CD8-positive, alpha-beta memory T cell (primary cell): ENCODE results near the gene FKBP7. TPM values are rescaled to one million over a fixed set of nuclear protein-coding genes. Genes with fewer than 3 reads are reported as not detected.

Experiments
- CTCF ChIA-PET: fragments of 350-600 bp; sonication (Branson Sonifier 250); formaldehyde crosslinking; loops from one replicate; lab custom pipeline; 2021; ENCODE audit warnings: antibody characterized with exemption; lab: Charles Lee
- POLR2A ChIA-PET: fragments of 350-600 bp; sonication (Branson Sonifier 250); formaldehyde crosslinking; loops from one replicate; lab custom pipeline; 2021; ENCODE audit warnings: antibody characterized with exemption; lab: Charles Lee
- DNase-seq, 5 donors: peaks; one replicate each; pipeline versions ENCODE4 v3.0.0 to v3.0.0-alpha.2; 2020 to 2022; ENCODE audit warnings: mixed read lengths in 1 of 5
- H3K27ac ChIP-seq: one replicate; pipeline ENCODE4 v1.7.0; 2013; ENCODE audit warnings: low read depth, mild to moderate bottlenecking, low read length, moderate library complexity
- H3K27me3 ChIP-seq: 2 replicates; pipeline ENCODE4 v1.7.0; 2013; ENCODE audit warnings: low read length, mild to moderate bottlenecking; ENCODE audit not compliant: insufficient read depth, poor library complexity, severe bottlenecking
- H3K36me3 ChIP-seq: 2 replicates; pipeline ENCODE4 v1.7.0; 2013; ENCODE audit warnings: mild to moderate bottlenecking, low read length, moderate library complexity; ENCODE audit not compliant: insufficient read depth
- H3K4me1 ChIP-seq: 2 replicates; pipeline ENCODE4 v1.7.0; 2013; ENCODE audit warnings: mild to moderate bottlenecking, low read length, moderate library complexity; ENCODE audit not compliant: insufficient read depth
- H3K4me3 ChIP-seq: 2 replicates; pipeline ENCODE4 v1.7.0; 2013; ENCODE audit warnings: mild to moderate bottlenecking, low read length
- H3K9me3 ChIP-seq: 2 replicates; pipeline ENCODE4 v1.7.0; 2013; ENCODE audit warnings: mild to moderate bottlenecking, low read length
- H3K27ac Mint-ChIP-seq, 8 donors: one replicate each; pipeline ENCODE4 v1.8.0; 2020 to 2021; ENCODE audit warnings: mixed read lengths in 8 of 8, mild to moderate bottlenecking in 6 of 8, inconsistent platforms in 3 of 8, moderate library complexity in 3 of 8
- H3K27me3 Mint-ChIP-seq, 2 donors: one replicate each; pipeline ENCODE4 v1.8.0; 2020 to 2021; ENCODE audit warnings: mixed read lengths in 2 of 2, mild to moderate bottlenecking in 1 of 2, moderate library complexity in 1 of 2
- H3K36me3 Mint-ChIP-seq, 3 donors: one replicate each; pipeline ENCODE4 v1.8.0; 2020 to 2021; ENCODE audit warnings: mixed read lengths in 3 of 3, inconsistent platforms in 1 of 3, mild to moderate bottlenecking in 1 of 3
- H3K4me1 Mint-ChIP-seq, 3 donors: one replicate each; pipeline ENCODE4 v1.8.0; 2020 to 2021; ENCODE audit warnings: mixed read lengths in 3 of 3, inconsistent platforms in 1 of 3, mild to moderate bottlenecking in 1 of 3
- H3K4me3 Mint-ChIP-seq, 7 donors: one replicate each; pipeline ENCODE4 v1.8.0; 2020 to 2021; ENCODE audit warnings: mixed read lengths in 7 of 7, mild to moderate bottlenecking in 6 of 7, moderate library complexity in 4 of 7, inconsistent platforms in 2 of 7
- H3K9me3 Mint-ChIP-seq, 5 donors: one replicate each; pipeline ENCODE4 v1.8.0; 2020 to 2022; ENCODE audit warnings: mixed read lengths in 5 of 5, mild to moderate bottlenecking in 3 of 5, moderate library complexity in 2 of 5, inconsistent platforms in 1 of 5
- polyA plus RNA-seq: library from polyadenylated mRNA; unstranded; fragments of 300-500 nt; fragmentation: Illumina TruSeq; gene quantifications from one replicate; pipeline ENCODE4 v1.2.3, GENCODE V29; 2021
- total RNA-seq, 2 experiments: library from RNA; stranded (reverse); gene quantifications; one replicate each; pipeline ENCODE4 v1.2.3, GENCODE V29; 2021

FKBP7 gene
- total and polyA plus RNA-seq, 3 experiments from 2014 or later: 3.1 to 3.8 (median 3.4) TPM

DNA sequence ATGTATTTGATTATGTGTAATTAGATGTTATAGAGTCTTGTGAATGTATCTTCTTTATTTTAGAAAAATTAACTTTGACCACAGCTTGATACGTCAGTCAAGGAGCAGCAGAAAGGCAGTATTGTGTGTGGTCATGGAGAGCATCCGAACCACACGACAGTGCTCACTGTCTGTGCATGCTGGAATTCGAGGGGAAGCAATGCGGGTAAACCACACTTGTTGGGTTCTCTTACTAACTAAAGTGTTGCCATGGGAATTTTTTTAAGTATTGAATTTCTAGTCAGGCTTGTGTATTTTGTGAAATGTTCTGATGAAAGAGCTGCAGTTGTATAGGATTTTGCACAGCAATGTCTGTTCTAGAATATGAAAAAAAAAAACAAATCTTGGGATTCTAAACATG lies 22.5 kb downstream of the FKBP7 start:
- Mint-ChIP-seq H3K36me3 (peaks cover 0 to 2% (median 0%) of the 10 kb centered on the region in 3 donors), H3K27me3 (peaks cover 0 to 4% of the 10 kb centered on the region in 2 donors), H3K9me3 (no peaks in the 10 kb centered on the region), H3K4me1 (peaks cover 5 to 8% (median 6%) of the 10 kb centered on the region in 3 donors), H3K27ac (no peak overlapping the region), H3K4me3 (no peak overlapping the region)
- POLR2A ChIA-PET: no interaction called here
- Histone ChIP-seq H3K9me3 (no peaks in the 10 kb centered on the region), H3K27me3 (no peaks in the 10 kb centered on the region), H3K27ac (no peak overlapping the region), H3K4me1 (peaks cover 5% of the 10 kb centered on the region), H3K4me3 (no peak overlapping the region), H3K36me3 (no peaks in the 10 kb centered on the region)
- CTCF ChIA-PET: no interaction called here
- DNase-seq: no peak

DNA sequence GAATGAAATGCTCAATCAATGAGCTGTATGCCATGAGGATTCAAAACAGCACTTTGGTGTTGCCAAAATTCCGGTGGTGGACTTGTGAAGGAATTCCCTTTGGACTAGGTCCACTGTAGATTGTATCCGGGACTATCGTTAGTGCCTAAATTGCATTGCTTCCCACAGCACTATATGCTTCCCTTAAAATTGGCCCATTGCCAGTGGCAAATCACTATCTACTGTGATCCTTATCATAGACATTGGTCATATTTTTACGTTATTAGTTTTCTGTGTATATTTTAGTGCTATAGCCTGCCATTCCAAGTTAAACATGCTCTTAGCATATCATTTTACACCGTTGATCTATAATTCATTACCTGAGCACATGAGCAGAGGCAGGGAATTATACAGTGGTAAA lies 25.5 kb downstream of the FKBP7 start:
- Mint-ChIP-seq H3K9me3 (no peaks in the 10 kb centered on the region), H3K4me1 (peaks cover 26 to 33% (median 29%) of the 10 kb centered on the region in 3 donors), H3K27ac (peak overlapping the region in 1 of 8 donors; percentile 96), H3K36me3 (peaks cover 0 to 20% (median 10%) of the 10 kb centered on the region in 3 donors), H3K27me3 (peaks cover 0 to 6% of the 10 kb centered on the region in 2 donors), H3K4me3 (peak overlapping the region in 1 of 7 donors; percentile 76)
- Histone ChIP-seq H3K36me3 (peaks cover 11% of the 10 kb centered on the region), H3K27ac (no peak overlapping the region), H3K27me3 (no peaks in the 10 kb centered on the region), H3K9me3 (no peaks in the 10 kb centered on the region), H3K4me1 (peaks cover 25% of the 10 kb centered on the region), H3K4me3 (no peak overlapping the region)
- POLR2A ChIA-PET: no interaction called here
- DNase-seq: no peak
- CTCF ChIA-PET: no interaction called here

DNA sequence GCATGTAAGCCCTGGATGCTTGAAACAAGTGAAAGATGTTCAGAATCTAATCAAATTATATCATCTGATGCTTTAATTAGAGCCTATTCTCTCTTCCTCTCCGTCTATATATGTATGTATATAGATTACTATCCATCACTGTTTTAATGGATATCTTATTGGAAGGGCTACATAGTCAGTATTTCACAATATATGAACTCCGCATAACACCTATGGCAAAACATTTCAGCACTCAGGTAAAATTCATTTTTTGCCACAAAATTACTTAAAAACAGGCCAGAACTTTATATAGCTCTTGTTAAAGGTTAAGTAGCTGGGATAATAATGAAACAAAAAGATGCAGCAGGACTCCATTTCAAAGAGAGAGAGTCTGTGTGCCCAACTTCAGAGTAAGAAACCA lies 26.1 kb downstream of the FKBP7 start:
- Histone ChIP-seq H3K27ac (no peak overlapping the region), H3K4me3 (no peak overlapping the region), H3K9me3 (no peaks in the 10 kb centered on the region), H3K4me1 (peaks cover 25% of the 10 kb centered on the region), H3K36me3 (peaks cover 12% of the 10 kb centered on the region), H3K27me3 (no peaks in the 10 kb centered on the region)
- H3K27ac Mint-ChIP-seq: peak overlapping the region in 4 of 8 donors; percentile 6 to 96 (median 44)
- H3K27me3 Mint-ChIP-seq: peaks cover 0 to 3% of the 10 kb centered on the region in 2 donors
- CTCF ChIA-PET: interaction anchor here (0.7 kb wide), 1 partner anchor 72 kb away, joined by 3 read pairs; no protein-coding TSS in a partner anchor
- H3K4me1 Mint-ChIP-seq: peaks cover 27 to 35% (median 31%) of the 10 kb centered on the region in 3 donors
- no peaks in the 10 kb centered on the region for H3K9me3 Mint-ChIP-seq
- H3K36me3 Mint-ChIP-seq: peaks cover 0 to 23% (median 11%) of the 10 kb centered on the region in 3 donors
- peak overlapping the region in 5 of 7 donors; percentile 51 to 96 (median 89) for H3K4me3 Mint-ChIP-seq
- DNase-seq: no peak
- POLR2A ChIA-PET: interaction anchor here (1.7 kb wide), 1 partner anchor 24 kb away, joined by 5 read pairs; no protein-coding TSS in a partner anchor

DNA sequence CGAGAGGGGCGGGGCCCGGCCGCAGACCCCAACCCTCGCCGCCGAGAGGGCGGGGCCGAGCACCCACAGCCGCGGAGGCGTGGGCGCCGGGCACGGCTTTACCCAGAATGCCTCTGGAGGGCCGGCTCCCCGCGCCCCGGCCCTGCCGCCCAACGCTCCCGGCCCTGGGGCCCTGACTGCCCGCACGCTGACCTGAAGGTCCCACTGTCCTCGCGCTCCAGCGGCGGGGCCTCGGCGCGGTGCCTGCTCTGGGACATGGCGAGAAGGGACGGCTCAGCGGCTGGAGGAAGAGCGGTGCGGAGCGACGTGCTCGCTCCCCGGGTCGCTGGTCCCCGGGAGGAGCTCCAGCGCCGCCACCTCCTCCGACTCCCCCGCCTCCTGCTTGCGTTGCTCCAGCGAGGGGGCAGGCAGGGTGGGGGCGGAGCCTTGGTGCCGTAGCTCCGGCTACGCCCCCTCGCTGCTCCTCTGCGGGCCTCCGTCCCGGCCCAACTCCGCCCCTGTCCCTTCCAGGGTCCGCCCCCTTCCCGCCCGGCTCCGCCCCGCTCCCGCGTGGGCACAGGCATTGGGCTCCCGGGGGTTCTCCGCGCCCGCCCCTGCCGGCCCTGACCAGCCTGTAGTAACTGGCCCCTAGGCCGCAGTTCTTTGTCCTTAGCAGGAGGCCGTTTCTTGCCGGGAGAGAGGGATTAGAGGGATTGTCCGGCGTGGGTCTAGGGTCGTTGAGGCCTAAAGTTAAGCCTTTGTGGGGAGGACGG lies 27.4 kb downstream of the FKBP7 start, which contains the start of the genes PJVK and PRKRA:
Gene PJVK (plus strand): TSS at position 605 of the 752 bp plus-strand sequence. CDS start 2,032 bp downstream, outside the sequence.
Gene PRKRA (minus strand): TSS at position 402 of the 752 bp plus-strand sequence. CDS start 145 bp downstream, at position 257.
- Histone ChIP-seq H3K27me3 (no peaks in the 10 kb centered on the region), H3K4me1 (peaks cover 25% of the 10 kb centered on the region), H3K9me3 (no peaks in the 10 kb centered on the region), H3K4me3 (peak within 1 kb of the TSS; percentile 64), H3K36me3 (peaks cover 12% of the 10 kb centered on the region), H3K27ac (peak within 1 kb of the TSS; percentile 88)
- DNase-seq: peak; percentile 93 to 96 (median 95)
- H3K36me3 Mint-ChIP-seq: peaks cover 0 to 32% (median 11%) of the 10 kb centered on the region in 3 donors
- peak within 1 kb of the TSS; percentile 91 to 97 (median 96) for H3K27ac Mint-ChIP-seq
- peaks cover 27 to 38% (median 31%) of the 10 kb centered on the region in 3 donors for H3K4me1 Mint-ChIP-seq
- H3K4me3 Mint-ChIP-seq: peak within 1 kb of the TSS; percentile 86 to 96 (median 89)
- ChIA-PET POLR2A (interaction anchor here (0.6 to 2.7 kb wide), 9 partner anchors 9 to 72 kb away, joined by 3 to 25 read pairs (median 4); no protein-coding TSS in a partner anchor), CTCF (interaction anchor here (0.7 to 3.2 kb wide), 8 partner anchors 16 to 339 kb away, joined by 3 to 27 read pairs (median 4); partner anchors contain the start of genes PLEKHA3 and RBM45)
- H3K27me3 Mint-ChIP-seq: peaks cover 0 to 2% of the 10 kb centered on the region in 2 donors
- H3K9me3 Mint-ChIP-seq: no peaks in the 10 kb centered on the region

DNA sequence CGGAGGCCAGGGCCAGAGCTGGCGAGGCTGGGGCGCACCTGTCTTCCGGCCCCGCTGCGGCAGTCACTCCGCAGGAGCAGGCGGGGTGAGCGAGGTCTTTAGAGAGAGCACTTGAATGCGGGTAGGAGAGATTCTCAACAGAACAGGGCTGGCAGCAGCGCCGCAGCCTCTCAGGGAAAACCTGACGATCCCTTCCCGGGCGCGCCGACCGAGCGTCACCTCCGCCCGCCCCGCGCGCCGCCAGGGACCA lies 28.0 kb downstream of the FKBP7 start:
- peak overlapping the region; percentile 64 for H3K4me3 ChIP-seq
- H3K27ac Mint-ChIP-seq: peak overlapping the region; percentile 90 to 97 (median 96)
- no peaks in the 10 kb centered on the region for H3K27me3 ChIP-seq
- H3K27me3 Mint-ChIP-seq: peaks cover 0 to 2% of the 10 kb centered on the region in 2 donors
- peak in 3 of 5 donors; percentile 68 to 85 (median 76) for DNase-seq
- CTCF ChIA-PET: interaction anchor here (0.8 to 3.2 kb wide), 8 partner anchors 9 to 72 kb away, joined by 3 to 27 read pairs (median 4); partner anchors contain the start of gene PLEKHA3
- H3K36me3 ChIP-seq: peaks cover 13% of the 10 kb centered on the region
- peaks cover 27 to 38% (median 31%) of the 10 kb centered on the region in 3 donors for H3K4me1 Mint-ChIP-seq
- H3K36me3 Mint-ChIP-seq: peaks cover 0 to 34% (median 11%) of the 10 kb centered on the region in 3 donors
- POLR2A ChIA-PET: interaction anchor here (0.6 to 2.7 kb wide), 5 partner anchors 9 to 36 kb away, joined by 4 to 25 read pairs (median 6); no protein-coding TSS in a partner anchor
- H3K4me3 Mint-ChIP-seq: peak overlapping the region; percentile 86 to 96 (median 89)
- H3K9me3 ChIP-seq: no peaks in the 10 kb centered on the region
- H3K9me3 Mint-ChIP-seq: no peaks in the 10 kb centered on the region
- H3K4me1 ChIP-seq: peaks cover 25% of the 10 kb centered on the region
- peak overlapping the region; percentile 88 for H3K27ac ChIP-seq

DNA sequence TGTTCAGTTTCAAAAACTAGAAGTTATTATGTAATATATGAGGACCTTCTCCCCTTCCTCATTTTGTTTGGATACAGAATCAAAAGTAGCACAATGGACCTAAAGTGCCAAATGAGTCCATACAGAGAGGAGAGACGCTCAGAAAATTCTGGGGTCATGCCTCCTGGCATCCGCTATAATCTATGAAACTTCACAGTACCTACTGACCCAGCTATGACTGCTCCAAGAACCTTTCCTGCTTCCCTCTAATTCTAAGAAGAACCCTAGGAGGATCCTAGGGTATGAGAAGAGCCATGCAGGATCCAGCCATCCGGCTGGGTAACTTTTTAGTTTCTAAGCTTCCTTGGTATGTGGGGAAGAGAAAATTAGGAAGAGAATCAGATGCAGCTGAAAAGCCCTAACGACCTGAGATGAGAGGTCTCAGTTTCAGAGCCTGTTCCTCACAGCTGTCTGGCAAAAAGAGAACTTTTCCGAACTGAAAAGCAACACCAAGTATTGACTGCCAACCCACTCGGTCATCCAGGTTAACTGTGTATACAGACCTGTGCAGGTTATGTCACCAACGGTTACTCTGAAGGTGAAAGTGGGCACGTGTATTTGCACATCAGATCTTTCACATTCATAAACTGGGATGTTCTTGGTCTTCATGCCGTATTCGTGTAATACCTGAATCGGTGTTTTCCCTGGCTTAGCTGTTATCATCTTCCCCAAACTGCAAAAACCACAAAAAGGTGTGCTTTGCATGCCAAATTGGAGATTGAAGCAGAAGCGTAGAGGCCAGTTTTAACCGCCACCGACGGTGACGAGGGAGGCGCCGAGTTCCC lies 28.5 kb downstream of the FKBP7 start:
- peak overlapping the region; percentile 90 to 97 (median 96) for H3K27ac Mint-ChIP-seq
- DNase-seq: peak in 1 of 5 donors; percentile 12
- Histone ChIP-seq H3K4me3 (peak overlapping the region; percentile 64), H3K27me3 (no peaks in the 10 kb centered on the region), H3K9me3 (no peaks in the 10 kb centered on the region), H3K27ac (peak overlapping the region; percentile 88), H3K36me3 (peaks cover 19% of the 10 kb centered on the region), H3K4me1 (peaks cover 25% of the 10 kb centered on the region)
- no peaks in the 10 kb centered on the region for H3K9me3 Mint-ChIP-seq
- H3K27me3 Mint-ChIP-seq: peaks cover 0 to 2% of the 10 kb centered on the region in 2 donors
- peaks cover 0 to 40% (median 12%) of the 10 kb centered on the region in 3 donors for H3K36me3 Mint-ChIP-seq
- peaks cover 28 to 43% (median 31%) of the 10 kb centered on the region in 3 donors for H3K4me1 Mint-ChIP-seq
- CTCF ChIA-PET: interaction anchor here (0.8 to 3.2 kb wide), 8 partner anchors 9 to 73 kb away, joined by 3 to 27 read pairs (median 3); no protein-coding TSS in a partner anchor
- POLR2A ChIA-PET: interaction anchor here (0.6 to 2.7 kb wide), 4 partner anchors 8 to 1230 kb away, joined by 3 to 25 read pairs (median 5); no protein-coding TSS in a partner anchor
- peak overlapping the region; percentile 86 to 96 (median 89) for H3K4me3 Mint-ChIP-seq
